ENCODE data around the gene BCL2L13.
"Not testable (repeated sequence)": the region's sequence is repeated elsewhere in the genome, so short reads cannot be mapped to it uniquely, and the experiment has no call there.

BCL2L13 gene

DNA sequence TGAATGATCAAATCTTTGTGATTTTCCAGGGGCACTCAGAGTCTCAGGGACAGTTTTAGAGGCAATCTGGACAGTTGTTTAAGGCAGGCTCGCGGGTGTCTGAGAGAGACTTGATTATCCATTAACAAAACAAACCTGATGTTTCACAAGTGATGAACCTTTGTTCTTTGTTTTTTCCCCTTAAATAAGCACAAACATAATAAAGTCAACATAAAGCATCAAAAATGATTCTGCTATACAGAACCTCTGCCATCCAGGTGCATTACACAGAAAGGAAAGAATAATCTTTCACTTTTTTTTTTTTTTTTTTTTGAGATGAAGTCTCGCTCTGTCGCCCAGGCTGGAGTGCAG is 122.6 kb downstream of the BCL2L13 start:
- no peak for DNase-seq (ENCODE audit: low read depth, low spot score)

DNA sequence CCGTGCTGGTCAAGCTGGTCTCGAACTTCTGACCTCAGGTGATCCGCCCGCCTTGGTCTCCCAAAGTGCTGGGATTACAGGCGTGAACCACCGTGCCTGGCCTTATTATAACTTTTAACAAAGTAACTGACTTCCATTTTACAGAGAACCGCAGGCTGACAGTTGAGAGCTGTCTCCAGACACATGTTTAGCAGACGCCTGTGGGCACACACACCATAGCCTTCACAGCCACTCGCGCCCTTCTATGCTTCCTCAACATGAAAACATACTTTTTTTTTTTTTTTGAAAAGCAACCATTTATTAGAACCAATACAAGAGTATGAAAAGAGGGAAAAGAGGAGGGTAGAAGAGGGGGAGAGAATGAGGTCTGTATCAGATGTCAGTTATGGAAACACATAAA is 124.9 kb downstream of the BCL2L13 start:
- not testable (repeated sequence) for DNase-seq (ENCODE audit: low read depth, low spot score)

DNA sequence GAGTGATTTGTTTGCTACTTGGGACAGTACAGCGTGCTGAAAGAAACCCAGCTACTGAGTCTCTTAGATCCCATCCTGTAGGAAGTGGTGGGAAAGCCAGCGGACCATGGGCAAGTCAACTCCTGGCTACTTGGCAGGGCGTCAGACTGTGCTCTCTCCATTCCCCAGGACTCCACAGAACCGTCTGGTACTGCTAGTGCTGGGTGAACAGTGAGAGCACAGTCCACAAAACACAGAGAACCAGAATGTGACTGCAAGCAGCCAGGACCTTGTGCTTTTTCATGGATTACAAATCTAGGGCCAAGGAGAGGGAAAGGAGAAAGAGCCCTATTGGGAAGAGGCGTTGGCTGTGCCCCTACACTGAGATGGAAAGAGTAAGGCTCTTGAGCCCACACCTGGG is 125.5 kb downstream of the BCL2L13 start:
- no peak for DNase-seq (ENCODE audit: low read depth, low spot score)

DNA sequence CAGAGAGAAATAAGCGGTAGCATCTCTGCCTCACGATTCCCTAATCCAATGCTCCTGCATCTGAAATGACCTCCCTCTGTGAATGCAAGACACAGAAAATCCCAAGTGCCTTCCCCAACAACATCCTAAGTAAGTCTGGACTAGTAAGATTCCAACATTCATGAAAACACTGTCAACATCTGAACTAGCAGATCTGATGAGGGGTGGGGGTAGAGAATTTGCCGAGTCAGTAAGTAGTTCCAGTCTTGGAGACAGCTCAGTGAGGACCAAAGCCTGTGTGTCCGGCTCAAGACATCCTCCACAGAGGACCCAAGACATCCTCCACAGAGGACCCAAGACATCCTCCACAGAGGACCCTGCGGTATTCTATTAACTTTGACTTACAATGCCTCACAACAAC is 126.3 kb downstream of the BCL2L13 start:
- DNase-seq (ENCODE audit: low read depth, low spot score): not testable (repeated sequence)

DNA sequence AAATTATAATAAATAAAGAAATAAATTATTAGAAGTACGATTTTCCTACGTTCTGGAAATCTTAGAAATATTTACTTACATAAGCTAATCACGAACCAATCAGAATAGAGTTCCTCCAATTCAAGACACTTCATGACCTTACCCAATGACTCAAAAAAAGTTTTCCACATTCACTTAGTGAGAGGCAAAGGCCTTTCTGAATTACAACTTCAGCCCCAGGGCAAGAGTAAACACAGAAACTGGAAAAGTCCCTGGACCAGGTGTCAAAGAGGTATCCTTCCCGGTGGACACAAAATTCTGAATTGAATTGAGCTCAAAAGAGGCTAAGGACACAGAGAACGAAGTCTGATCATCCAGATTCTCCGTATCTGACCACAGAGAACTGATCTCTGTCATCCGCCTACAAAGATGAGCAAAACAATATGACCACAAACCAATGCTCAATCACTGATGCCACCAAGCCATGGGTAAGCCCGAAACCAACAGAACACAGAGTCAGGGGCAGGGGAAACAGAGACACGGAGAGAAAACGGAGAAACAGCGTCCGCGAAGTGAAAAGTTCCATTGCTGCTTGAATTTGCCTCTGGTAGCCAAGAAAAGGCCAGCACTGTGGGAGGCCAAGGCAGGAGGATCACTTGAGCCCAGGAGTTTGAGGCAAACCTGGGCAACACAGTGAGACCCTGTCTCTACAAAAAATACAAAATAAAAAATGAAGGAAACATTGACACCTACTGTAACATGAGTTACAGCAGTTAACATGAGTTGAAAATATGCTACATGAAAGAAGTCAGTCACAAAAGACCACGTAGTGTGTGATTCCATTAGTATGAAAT is 128.9 kb downstream of the BCL2L13 start:
- no peak for DNase-seq (ENCODE audit: low read depth, low spot score)

DNA sequence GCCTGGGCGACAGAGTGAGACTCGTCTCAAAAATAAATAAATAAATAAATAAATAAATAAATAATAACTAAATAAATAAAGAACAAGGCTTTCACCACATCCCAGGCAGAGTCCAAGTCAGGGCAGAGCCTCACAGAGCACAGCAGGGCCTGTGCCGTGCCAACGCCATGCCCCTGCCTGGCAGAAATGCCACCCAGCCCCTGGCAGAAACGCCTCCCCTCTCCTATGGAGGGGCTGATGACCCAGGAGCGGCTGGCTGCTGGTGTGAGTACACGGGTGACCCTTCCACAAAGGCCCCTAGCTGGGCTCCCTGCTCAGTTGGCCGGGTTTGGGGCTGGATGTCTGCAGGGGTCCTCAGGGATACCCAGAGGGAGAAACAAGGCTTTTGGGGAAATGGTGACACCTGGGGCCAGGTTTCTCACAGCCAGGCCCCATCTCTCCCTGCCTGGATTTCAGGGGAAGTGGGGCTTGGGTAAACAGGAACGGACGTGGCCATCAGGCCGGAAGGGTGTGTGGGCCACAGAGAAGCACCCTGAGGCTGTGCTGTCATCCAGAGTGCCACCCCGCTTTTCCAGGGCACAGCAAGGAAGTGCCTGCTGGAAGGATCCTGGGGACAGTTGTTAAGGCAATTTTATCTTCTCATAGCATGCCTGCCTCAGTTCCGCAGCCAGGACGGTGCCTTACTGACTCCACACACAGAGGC is 130.6 kb downstream of the BCL2L13 start:
- DNase-seq (ENCODE audit: low read depth, low spot score): no peak

DNA sequence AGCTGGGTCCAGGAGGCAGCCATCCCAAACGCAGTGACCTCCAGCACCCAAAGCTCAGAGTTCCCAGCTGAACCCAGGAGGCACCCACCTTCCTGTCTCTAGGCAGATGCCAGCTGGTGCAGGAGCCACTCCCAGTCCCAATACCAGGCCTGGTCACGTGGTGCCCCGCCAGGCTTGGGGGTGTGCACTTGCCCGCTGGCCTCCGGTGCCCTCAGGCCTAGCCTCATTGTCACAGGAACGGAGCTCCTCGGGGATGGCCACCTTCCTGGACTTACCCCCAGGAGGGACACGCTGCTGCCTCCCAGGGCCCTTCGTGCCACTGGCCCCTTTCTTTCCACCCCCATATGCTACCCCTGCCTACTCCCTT is 131.1 kb downstream of the BCL2L13 start:
- no peak for DNase-seq (ENCODE audit: low read depth, low spot score)

DNA sequence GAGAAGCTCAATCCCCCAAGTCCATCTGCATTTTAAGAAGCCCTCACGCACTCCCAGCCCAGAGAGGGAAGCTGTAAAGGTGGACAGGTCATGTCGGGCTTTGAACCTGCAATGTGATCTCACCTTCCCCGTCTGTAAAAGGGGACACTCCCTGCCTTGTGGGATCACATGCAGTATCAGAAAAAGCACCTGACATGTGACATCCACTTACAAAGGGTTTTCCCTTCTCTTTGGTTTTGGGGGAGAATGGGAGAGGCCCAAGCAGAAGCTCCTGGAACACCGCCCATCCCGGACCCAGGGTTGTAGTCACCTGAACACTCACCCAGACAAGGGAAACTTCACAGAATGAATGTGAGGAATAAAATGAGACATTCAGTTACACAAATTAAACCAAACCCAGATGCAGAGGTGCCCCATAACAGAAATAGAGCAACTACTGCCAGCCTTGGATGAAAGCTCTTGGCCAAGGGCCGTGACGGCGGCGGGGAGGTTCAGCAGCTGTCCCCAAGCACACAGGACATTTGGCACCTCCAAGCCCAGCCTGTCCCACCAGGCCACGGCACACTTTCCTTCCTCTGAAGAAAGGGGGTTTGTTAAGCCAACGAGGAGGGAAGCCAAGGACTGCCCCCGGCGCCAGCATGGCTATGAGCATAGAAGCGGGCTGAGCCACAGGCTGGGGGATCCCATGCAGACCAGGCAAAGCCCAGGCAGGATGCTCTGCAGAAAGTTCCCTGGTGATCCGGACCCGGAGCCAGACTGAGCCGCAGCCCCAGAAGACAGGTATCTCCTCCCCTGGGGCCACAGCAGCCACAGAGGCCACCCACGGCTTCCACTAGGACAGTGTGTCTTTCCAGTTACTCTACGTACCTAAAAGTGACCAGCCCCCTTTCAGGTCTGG is 131.9 kb downstream of the BCL2L13 start:
- DNase-seq (ENCODE audit: low read depth, low spot score): no peak

DNA sequence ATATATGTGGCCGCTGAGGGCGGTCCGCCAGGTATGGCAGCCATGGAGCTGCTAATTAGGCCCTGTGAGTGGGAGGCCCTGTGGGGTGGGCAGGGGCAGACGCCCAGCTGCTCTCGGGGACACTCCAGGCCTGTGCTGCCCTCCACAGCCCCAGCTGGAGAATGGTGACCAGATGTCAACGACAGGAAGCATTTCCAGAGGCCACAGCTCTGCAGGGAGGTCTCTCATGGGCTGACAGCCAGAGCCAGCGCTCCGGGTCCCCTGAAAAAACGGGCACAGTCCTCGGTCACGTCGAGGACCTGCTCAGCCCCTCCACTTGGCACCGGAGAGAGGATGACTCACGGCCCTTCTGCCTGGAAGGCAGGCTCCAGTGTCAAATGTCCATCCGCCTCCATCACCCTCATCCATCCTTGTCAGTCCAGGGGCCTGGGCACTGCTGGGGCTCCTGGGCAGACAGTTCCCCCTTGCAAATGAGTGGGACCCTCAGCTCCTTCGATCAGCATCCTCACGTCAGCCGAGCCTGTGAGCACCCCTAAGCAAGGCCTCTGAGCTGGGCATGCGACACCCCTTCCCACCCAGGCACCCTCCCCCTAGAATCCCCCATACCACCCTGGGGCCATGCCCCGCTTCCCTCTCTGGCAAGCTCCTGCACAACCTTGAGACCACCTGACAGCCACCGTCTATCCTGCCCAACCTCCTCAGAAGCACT is 133.8 kb downstream of the BCL2L13 start:
- no peak for DNase-seq (ENCODE audit: low read depth, low spot score)

DNA sequence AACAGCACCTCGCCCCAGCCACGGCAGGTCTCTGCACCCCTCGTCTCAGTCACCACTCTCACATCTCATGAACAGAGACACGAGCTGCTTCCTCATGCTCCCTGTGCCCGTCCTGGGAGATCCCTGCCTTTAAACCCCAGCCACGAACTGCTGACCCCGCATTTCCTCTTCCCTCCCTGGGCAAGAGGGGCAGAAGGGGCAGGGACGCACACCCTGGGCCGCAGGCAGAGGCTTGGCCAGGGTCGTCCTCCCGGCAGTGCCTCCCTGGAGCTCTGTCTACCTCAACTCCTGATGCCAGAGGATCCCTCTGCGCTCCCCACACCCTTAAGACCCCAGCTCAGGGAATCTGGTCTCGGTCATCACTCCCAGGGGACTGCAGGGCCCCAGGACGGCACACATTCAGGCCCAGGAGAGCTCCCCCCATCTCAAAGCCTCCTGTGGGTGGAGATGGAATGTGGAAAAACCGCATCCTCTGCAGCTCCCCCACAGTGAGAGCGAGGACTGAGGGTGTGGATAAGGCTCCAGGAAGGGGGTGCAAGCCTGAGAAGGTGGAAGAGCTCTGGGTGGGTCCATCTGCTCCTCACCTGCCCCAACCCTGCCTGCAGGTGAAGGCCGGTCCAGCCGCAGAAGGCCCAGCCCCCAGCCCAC is 134.5 kb downstream of the BCL2L13 start:
- no peak for DNase-seq (ENCODE audit: low read depth, low spot score)

DNA sequence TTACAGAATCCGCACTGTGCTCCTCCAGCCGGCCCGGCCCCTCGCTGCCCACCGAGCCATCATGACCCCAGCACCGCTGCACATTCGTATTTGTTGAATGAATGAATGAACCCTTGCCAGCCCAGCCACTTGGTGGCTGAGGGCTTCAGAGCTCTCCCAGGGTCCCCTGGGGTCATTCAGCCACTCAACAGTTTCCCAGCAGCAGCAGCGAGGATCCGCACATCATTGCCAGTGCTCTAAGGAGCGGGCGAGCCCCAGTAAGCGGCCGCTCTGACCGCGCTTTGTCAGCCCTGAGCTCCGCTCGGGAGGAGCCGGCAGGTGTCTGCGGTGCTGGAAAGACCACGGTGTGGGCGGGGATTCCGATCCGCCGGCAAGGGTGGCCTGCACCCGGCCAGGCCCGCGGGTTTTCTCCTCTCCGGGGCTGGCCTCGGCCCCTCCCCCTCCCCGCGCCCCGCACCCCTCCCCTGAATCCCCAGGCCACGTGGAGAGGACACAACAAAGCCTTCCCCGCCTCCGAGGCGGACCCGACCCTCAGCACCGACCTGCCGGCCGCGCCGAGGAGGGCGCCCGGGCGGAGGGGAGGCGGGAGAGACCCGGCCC is 135.1 kb downstream of the BCL2L13 start:
- no peak for DNase-seq (ENCODE audit: low read depth, low spot score)

DNA sequence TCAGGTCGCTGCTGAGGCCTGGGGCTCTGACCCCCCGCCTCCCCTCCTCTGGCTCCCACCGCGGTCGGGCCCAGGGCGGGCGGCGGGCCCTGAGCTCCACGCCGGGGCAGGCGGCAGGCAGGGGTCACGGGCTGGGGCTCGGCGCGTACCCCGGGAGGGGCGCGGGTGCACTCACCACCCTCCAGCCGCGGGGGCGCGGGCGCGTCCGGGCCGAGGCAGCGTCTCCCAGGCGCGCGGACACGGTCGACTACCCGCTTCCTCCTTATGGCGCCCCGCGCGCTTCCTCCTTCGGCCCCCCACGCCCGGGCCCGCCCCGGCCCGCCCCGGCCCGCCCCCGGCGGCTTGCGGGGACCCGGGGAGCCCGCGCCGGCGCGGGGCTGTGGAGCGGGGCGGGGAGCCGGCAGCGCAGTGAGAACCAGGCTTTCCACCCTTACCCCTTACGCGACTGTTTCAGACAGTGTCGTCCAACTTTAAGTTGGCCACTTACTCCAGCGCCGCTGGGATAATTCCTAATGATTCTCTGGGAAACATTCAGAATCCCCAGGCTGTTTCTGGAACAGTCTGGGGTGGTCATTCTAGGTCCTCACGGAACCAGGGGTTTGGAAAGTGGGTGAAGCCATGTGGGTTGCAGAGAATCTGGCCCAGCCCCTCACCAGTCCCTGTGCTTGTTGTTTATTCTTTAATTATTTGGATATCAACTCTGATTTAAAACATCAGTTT is 135.8 kb downstream of the BCL2L13 start, which contains the start of gene BID:
BID (minus strand) TSS at position 264 of the 720 bp plus-strand sequence. CDS start 24,353 bp downstream, outside the sequence.
- DNase-seq (ENCODE audit: low read depth, low spot score): no peak

DNA sequence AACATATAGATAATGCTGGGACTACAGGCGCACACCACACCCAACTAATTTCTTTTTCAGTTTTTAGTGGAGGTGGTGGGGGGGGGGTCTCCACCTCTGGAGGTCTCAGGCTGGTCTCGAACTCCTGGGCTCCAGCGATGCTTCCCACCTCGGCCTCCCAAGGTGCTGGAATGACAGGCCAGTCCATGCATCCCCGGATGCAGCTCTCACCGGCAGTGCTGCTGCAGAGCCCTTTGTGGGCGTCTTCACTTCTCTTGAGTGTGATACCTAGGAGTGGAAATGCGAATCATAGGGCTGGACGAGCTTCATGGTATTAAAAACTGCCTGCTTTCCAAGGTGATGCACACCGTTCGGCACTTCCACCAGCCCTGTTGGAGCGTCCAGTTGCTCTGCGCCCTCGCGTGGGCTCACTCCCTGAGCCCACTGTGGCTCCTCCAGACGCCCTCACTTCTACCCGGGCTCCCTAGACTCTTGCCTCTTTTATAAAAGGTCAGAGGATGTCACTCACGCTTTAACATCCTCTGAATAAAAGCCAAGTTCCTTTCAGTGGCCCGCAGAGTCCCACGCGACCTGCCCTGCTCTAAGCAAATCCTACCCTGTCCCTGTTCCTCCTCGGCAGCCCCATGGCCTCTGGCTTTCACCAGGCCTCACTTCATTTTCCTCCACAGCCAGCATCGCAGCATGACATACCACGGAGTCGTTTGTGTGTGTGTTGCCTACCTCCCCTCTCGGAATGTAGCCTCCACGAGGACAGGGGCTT is 136.5 kb downstream of the BCL2L13 start:
- no peak for DNase-seq (ENCODE audit: low read depth, low spot score)

DNA sequence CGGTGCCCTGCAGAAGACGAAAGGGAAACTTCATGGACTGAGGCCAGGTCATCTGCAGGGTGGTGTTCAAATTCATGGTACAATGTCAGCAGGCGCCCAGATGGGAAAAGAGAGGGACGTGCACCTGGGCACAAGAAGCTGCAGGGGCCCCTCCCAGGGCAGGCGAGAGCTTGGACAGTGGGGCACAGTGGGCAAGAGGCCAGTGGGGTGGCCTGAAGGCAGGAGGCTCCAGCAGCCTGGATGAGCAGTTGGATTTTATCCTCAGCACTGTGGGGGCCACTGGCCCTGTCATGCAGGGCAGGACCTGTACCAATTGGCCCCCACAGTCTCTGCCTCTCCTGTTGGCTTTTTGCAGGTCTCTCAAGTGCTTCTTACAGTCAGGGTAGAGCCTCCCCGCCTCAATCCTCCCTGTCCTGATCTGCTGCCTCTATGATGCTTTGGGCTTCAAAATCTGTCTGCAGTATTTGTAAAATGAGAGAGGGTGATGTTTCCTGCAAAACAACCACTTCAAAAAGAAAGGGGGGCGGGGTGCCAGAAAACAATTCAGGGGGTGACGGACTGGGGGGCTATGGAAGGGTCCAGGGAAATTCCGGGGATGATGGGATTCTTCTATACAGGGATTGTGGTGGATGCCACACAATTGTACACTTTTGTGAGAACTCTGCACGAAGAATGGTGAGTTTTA is 137.4 kb downstream of the BCL2L13 start:
- DNase-seq (ENCODE audit: low read depth, low spot score): no peak

DNA sequence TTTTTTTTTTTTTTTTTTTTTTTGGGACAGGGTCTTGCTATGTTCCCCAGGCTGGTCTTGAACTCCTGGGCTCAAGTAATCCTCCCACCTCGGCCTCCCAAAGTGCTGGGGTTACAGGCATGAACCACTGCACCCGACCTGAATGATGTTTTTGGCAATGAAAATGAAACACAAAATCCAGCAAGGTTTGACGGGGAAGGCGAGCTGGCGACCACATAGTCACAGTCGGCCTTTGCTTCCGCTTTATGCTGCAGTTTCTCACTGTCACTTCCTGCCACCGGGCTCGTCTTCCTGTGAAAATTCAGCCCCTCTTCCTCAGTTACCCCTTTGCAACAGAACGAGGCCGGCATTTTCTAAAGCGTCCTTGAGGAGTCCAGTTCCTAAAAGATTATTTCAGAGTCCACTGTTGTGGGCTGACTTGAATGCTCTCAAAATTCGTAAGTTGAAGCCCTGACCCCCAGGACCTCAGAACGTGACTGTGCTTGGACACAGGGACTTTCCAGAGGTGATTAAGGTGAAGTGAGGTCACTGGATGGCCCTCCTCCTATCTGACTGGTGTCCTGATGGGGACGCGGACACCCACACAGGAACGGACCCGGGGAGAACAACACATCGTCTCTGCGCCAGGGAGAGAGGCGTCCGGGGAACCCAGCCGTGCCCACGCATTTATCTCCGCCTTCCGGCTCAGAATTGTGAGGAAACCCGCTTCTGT is 138.6 kb downstream of the BCL2L13 start:
- no peak for DNase-seq (ENCODE audit: low read depth, low spot score)

DNA sequence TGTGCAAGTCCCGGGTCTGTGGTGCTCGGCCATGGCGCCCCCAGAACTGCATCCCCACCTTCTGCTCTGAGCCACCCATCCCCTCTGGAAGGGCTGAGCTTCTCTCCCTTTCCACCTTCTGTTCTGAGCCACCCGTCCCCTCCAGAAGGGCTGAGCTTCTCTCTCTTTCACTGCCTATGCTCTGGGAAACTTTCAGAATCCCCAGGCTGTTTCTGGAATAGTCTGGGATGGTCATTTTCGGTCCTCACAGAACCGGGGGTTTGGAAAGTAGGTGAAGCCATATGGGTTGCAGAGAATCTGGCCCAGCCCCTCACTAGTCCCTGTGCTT is 139.1 kb downstream of the BCL2L13 start:
- no peak for DNase-seq (ENCODE audit: low read depth, low spot score)

DNA sequence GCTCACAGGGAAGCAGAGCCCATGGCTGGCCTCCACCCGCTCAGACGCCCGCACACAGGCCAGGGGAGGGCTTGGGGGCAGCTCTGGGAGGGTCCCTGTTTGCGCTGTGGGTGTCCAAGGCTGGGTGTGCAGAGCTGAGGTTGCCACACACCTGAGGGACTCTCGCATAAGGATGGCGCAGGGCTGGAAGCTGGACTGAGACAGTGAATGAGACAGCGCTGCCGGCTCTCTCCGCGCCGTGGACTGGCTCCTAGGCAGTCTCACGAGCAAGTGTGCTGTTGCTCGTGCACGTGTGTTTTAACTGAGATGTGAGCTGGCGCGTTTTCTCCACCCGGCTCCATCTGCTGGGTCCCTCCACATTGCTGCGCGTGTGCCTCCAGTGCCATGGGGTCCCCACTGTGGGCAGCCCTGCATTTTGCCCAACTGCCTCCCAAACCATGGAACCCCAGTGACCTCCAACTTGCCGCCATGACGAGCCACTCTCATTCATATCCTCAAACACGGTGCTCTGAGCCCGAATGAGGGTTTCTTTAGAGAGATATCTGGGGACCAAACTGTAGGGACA is 139.9 kb downstream of the BCL2L13 start:
- DNase-seq (ENCODE audit: low read depth, low spot score): no peak

Measured in iPS DF 19.7 (cell line).